HCT116 (cell line): Measurements from ENCODE around the gene BSPRY. TPM values are rescaled to one million over a fixed set of nuclear protein-coding genes. Genes with fewer than 3 reads are reported as not detected.

Experiments used
- ATAC-seq: fragments of 200-7000 bp; cut with Tn5 transposase; 2 replicates; pipeline ENCODE4 v1.9.1; 2020; ENCODE audit warnings: mild to moderate bottlenecking, moderate library complexity
- BruUV-seq: library from RNA; stranded (reverse); fragments of 400-500 nt; replicated peaks from 2 replicates; lab custom pipeline; 2021; lab: Mats Ljungman, UMichigan
- CTCF ChIA-PET: fragments of 300-600 bp; sonication (Branson Sonifier 250); formaldehyde crosslinking; loops from one replicate; lab custom pipeline; 2021; ENCODE audit warnings: antibody characterized with exemption; lab: Charles Lee
- POLR2A ChIA-PET: fragments of 300-600, 350-600 bp; sonication (Branson Sonifier 250); formaldehyde crosslinking; loops from one replicate; lab custom pipeline; 2021; ENCODE audit warnings: antibody characterized with exemption; lab: Charles Lee
- RAD21 ChIA-PET, 2 experiments: fragments of 300-600 bp; sonication (Branson Sonifier 250); formaldehyde crosslinking; loops; one replicate each; lab custom pipeline; 2023; ENCODE audit warnings: low total read pairs in 2 of 2; ENCODE audit not compliant: uncharacterized antibody in 2 of 2, unreplicated experiment in 2 of 2, low non-redundant PET in 1 of 2; lab: Charles Lee
- DNase-seq: peaks from one replicate; pipeline ENCODE4 v3.0.0-alpha.2; 2010; ENCODE audit warnings: low read depth, low spot score
- H2AFZ ChIP-seq: fragments of 200-600 bp; shearing (Covaris generic), sonication (generic); 2 replicates; pipeline ENCODE4 v1.6.1; 2017; ENCODE audit warnings: low read depth, mixed run types, mixed read lengths, antibody characterized with exemption, low read length; ENCODE audit not compliant: poor library complexity, severe bottlenecking
- H3K27ac ChIP-seq: 2 replicates; pipeline ENCODE4 v1.5.1; 2012; ENCODE audit warnings: low read depth, low read length
- H3K27me3 ChIP-seq: fragments of 200-600 bp; sonication (generic); 2 replicates; pipeline ENCODE4 v1.6.1; 2016; ENCODE audit warnings: mixed run types, low read length, mixed read lengths; ENCODE audit not compliant: insufficient read depth
- H3K36me3 ChIP-seq, 2 experiments: fragments of 200-500 bp in 1 of 2; fragments of 200-600 bp in 1 of 2; sonication (Bioruptor generic) in 1 of 2; sonication (generic) in 1 of 2; 2 replicates each; pipeline versions ENCODE4 v1.5.1 to v1.6.1; 2014 to 2016; ENCODE audit warnings: low read length in 2 of 2, inconsistent platforms in 1 of 2, mixed read lengths in 1 of 2, mixed run types in 1 of 2; ENCODE audit not compliant: insufficient read depth in 2 of 2, control insufficient read depth in 1 of 2
- H3K4me1 ChIP-seq, 2 experiments: fragments of 200-600 bp in 1 of 2; sonication (generic) in 1 of 2; 2 replicates each; pipeline versions ENCODE4 v1.5.1 to v1.6.1; 2012 to 2017; ENCODE audit warnings: low read length in 2 of 2, inconsistent platforms in 1 of 2, mild to moderate bottlenecking in 1 of 2, mixed read lengths in 1 of 2, mixed run types in 1 of 2, moderate library complexity in 1 of 2; ENCODE audit not compliant: insufficient read depth in 2 of 2, control insufficient read depth in 1 of 2
- H3K4me2 ChIP-seq: fragments of 200-600 bp; sonication (generic); 2 replicates; pipeline ENCODE4 v1.6.1; 2017; ENCODE audit warnings: mixed run types, low read length, mixed read lengths
- H3K4me3 ChIP-seq, 2 experiments: fragments of 200-600 bp in 1 of 2; sonication (generic) in 1 of 2; replicated peaks in 1 of 2; 2 replicates each; pipeline ENCODE4 v1.5.1; 2011 to 2016; ENCODE audit warnings: low read length in 2 of 2, control low read depth in 1 of 2, low read depth in 1 of 2, mild to moderate bottlenecking in 1 of 2, mixed read lengths in 1 of 2, mixed run types in 1 of 2
- H3K79me2 ChIP-seq: fragments of 200-600 bp; sonication (generic); 2 replicates; pipeline ENCODE4 v1.6.1; 2017; ENCODE audit warnings: mild to moderate bottlenecking, mixed run types, low read length, moderate library complexity, mixed read lengths; ENCODE audit not compliant: insufficient read depth
- H3K9ac ChIP-seq: fragments of 200-600 bp; sonication (generic); 2 replicates; pipeline ENCODE4 v1.6.1; 2016; ENCODE audit warnings: low read length, mixed read lengths
- H3K9me2 ChIP-seq: fragments of 200-600 bp; sonication (generic), shearing (Covaris generic); 2 replicates; pipeline ENCODE4 v1.6.1; 2017; ENCODE audit warnings: mixed run types, mild to moderate bottlenecking, moderate library complexity; ENCODE audit not compliant: insufficient read depth
- H3K9me3 ChIP-seq, 2 experiments: fragments of 200-500 bp in 1 of 2; fragments of 200-600 bp in 1 of 2; sonication (Bioruptor generic) in 1 of 2; sonication (generic) in 1 of 2; 2 replicates each; pipeline ENCODE4 v1.6.1; 2014 to 2017; ENCODE audit warnings: low read length in 2 of 2, mixed read lengths in 2 of 2, inconsistent platforms in 1 of 2, low read depth in 1 of 2, mild to moderate bottlenecking in 1 of 2, mixed run types in 1 of 2, moderate library complexity in 1 of 2; ENCODE audit not compliant: control insufficient read depth in 1 of 2, insufficient read depth in 1 of 2
- H4K20me1 ChIP-seq: fragments of 200-600 bp; sonication (generic), shearing (Covaris generic); 2 replicates; pipeline ENCODE4 v1.6.1; 2017; ENCODE audit warnings: mixed run types, mild to moderate bottlenecking, moderate library complexity; ENCODE audit not compliant: insufficient read depth
- ATF3 ChIP-seq: IDR thresholded peaks from 2 replicates; pipeline ENCODE4 v1.6.1; 2012
- CBX3 ChIP-seq: IDR thresholded peaks from 2 replicates; pipeline ENCODE4 v1.6.1; 2012; ENCODE audit warnings: low read depth
- CEBPB ChIP-seq: IDR thresholded peaks from 2 replicates; pipeline ENCODE4 v1.6.1; 2012; ENCODE audit warnings: low read depth
- CTCF ChIP-seq, 3 experiments: fragments of 200-600 bp in 1 of 3; sonication (generic) in 1 of 3; IDR thresholded peaks in 2 of 3; conservative IDR thresholded peaks in 1 of 3; 2 replicates each; pipeline ENCODE4 v1.5.1; 2012 to 2017; ENCODE audit warnings: low read depth in 2 of 3, low read length in 2 of 3, antibody characterized with exemption in 1 of 3, borderline replicate concordance in 1 of 3, control low read depth in 1 of 3, mild to moderate bottlenecking in 1 of 3, mixed read lengths in 1 of 3, mixed run types in 1 of 3, moderate library complexity in 1 of 3; ENCODE audit not compliant: insufficient read depth in 1 of 3
- EGR1 ChIP-seq: IDR thresholded peaks from 2 replicates; pipeline ENCODE4 v1.6.1; 2012; ENCODE audit warnings: low read depth
- ELF1 ChIP-seq: IDR thresholded peaks from 2 replicates; pipeline ENCODE4 v1.6.1; 2012; ENCODE audit warnings: low read depth, borderline replicate concordance
- EZH2 ChIP-seq: fragments of 200-600 bp; sonication (generic); IDR thresholded peaks from 2 replicates; pipeline ENCODE4 v1.6.1; 2017; ENCODE audit warnings: antibody characterized with exemption, mixed run types
- EZH2phosphoT487 ChIP-seq: fragments of 200-600 bp; IDR thresholded peaks from 2 replicates; pipeline ENCODE4 v1.6.1; 2018; ENCODE audit warnings: antibody characterized with exemption, borderline replicate concordance
- FOSL1 ChIP-seq: IDR thresholded peaks from 2 replicates; pipeline ENCODE4 v1.6.1; 2012; ENCODE audit warnings: low read depth
- JUND ChIP-seq: IDR thresholded peaks from 2 replicates; pipeline ENCODE4 v1.6.1; 2012
- MAX ChIP-seq: IDR thresholded peaks from 2 replicates; pipeline ENCODE4 v1.6.1; 2012
- POLR2A ChIP-seq: IDR thresholded peaks from 2 replicates; pipeline ENCODE4 v1.7.0; 2011; ENCODE audit warnings: borderline replicate concordance; ENCODE audit not compliant: insufficient read depth, insufficient read length; ENCODE audit errors: extremely low read depth
- RAD21 ChIP-seq: IDR thresholded peaks from 2 replicates; pipeline ENCODE4 v1.6.1; 2012; ENCODE audit warnings: low read depth, mild to moderate bottlenecking
- SIN3A ChIP-seq: IDR thresholded peaks from 2 replicates; pipeline ENCODE4 v1.6.1; 2012; ENCODE audit warnings: low read depth
- SP1 ChIP-seq: IDR thresholded peaks from 2 replicates; pipeline ENCODE4 v1.6.1; 2012; ENCODE audit warnings: low read depth
- YY1 ChIP-seq: IDR thresholded peaks from 2 replicates; pipeline ENCODE4 v1.6.1; 2011; ENCODE audit warnings: low read length, low read depth, moderate library complexity, mild to moderate bottlenecking; ENCODE audit not compliant: insufficient replicate concordance; ENCODE audit errors: extremely low read depth
- ZBTB33 ChIP-seq: IDR thresholded peaks from 2 replicates; pipeline ENCODE4 v1.6.1; 2011; ENCODE audit warnings: mild to moderate bottlenecking, low read length, moderate library complexity; ENCODE audit not compliant: insufficient replicate concordance; ENCODE audit errors: extremely low read depth
- ZFX ChIP-seq: fragments of 450-650 bp; IDR thresholded peaks from 2 replicates; pipeline ENCODE4 v1.6.1; 2017
- ZNF274 ChIP-seq: fragments of 200-500 bp; sonication (Bioruptor generic); IDR thresholded peaks from 2 replicates; pipeline ENCODE4 v1.6.1; 2014; ENCODE audit warnings: mild to moderate bottlenecking, low read depth, low read length, inconsistent platforms
- intact Hi-C: fragments of 100-400 bp; cut with micrococcal nuclease; formaldehyde crosslinking; loops from 2 replicates; pipeline ENCODE4 v1.10.0; 2022
- total RNA-seq: library from RNA; stranded (reverse); gene quantifications from one replicate; pipeline ENCODE4 v1.2.1, GENCODE V29; 2021; ENCODE audit not compliant: unreplicated experiment

BSPRY gene
- total RNA-seq, 1 experiment from 2014 or later: 22.7 TPM

GRCh38 chr9:113345190-113345589 lies 4.2 kb upstream of the BSPRY start:
- no peaks in the 10 kb centered on the region for H3K9me2 ChIP-seq
- no TSS peak for BruUV-seq
- H3K79me2 ChIP-seq: peaks cover 3% of the 10 kb centered on the region; the same call in 1 of the 2 replicates
- peaks cover 13 to 29% of the 10 kb centered on the region in 2 experiments for H3K4me1 ChIP-seq
- no peaks in the 10 kb centered on the region for H4K20me1 ChIP-seq
- H3K9ac ChIP-seq: no peak overlapping the region
- no peaks in the 10 kb centered on the region for H3K27me3 ChIP-seq
- no peak for ATAC-seq
- no peaks in the 10 kb centered on the region for H3K36me3 ChIP-seq
- no peak for TF ChIP-seq JUND
- no peak for TF ChIP-seq MAX
- no peak for TF ChIP-seq CTCF (IDR thresholded peaks at IDR 0.05 in 2 of 3, conservative IDR thresholded peaks at IDR 0.05 in 1 of 3; ENCODE audit: borderline replicate concordance in 1 of 3, insufficient read depth in 1 of 3, low read depth in 2 of 3, low read length in 2 of 3)
- no peak for TF ChIP-seq EZH2phosphoT487
- no peak for TF ChIP-seq FOSL1
- no peak for TF ChIP-seq POLR2A
- TF ChIP-seq CBX3: no peak
- TF ChIP-seq ZNF274: no peak
- TF ChIP-seq RAD21: no peak
- TF ChIP-seq YY1: no peak
- TF ChIP-seq EGR1: no peak
- TF ChIP-seq CEBPB: no peak
- no peak for TF ChIP-seq ZFX
- TF ChIP-seq ELF1: no peak
- no peak for TF ChIP-seq ATF3
- TF ChIP-seq EZH2: no peak
- no peak for TF ChIP-seq SIN3A
- no peak for TF ChIP-seq SP1
- TF ChIP-seq ZBTB33: no peak
- no peak for DNase-seq
- no peak overlapping the region for H2AFZ ChIP-seq
- H3K27ac ChIP-seq: no peak overlapping the region
- no peak overlapping the region for H3K4me3 ChIP-seq
- ChIA-PET CTCF (no interaction called here), RAD21 (no interaction called here), POLR2A (interaction anchor here (1.1 kb wide), 1 partner anchor 32 kb away, joined by 4 read pairs; the partner anchor contains the start of gene HDHD3)
- H3K4me2 ChIP-seq: no peak overlapping the region
- H3K9me3 ChIP-seq: no peaks in the 10 kb centered on the region
- intact Hi-C loops: no loop called here
